GM10847 (cell line): ENCODE results near the gene QPCTL.

Experiments
- POLR2A ChIP-seq: IDR thresholded peaks from 2 replicates; pipeline ENCODE4 v1.6.1; 2011; ENCODE audit not compliant: insufficient read length; ENCODE audit errors: extremely low read depth

The QPCTL gene

DNA sequence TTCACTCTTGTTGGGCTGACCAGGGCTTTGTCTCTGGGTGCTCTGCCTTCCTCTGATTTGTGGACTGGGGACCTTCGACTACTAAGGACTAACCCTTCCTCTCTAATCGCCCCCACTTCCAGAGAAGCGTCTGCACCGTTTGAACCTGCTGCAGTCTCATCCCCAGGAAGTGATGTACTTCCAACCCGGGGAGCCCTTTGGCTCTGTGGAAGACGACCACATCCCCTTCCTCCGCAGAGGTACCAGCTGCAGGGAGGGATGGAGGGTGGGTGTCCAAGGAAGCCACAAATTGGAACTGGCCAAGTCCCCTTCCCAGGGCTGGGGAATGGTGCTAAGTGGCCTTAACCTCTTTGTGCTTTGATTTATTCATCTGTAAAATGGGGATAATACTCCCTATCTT, 9.2 kb downstream of the QPCTL start:
- TF ChIP-seq POLR2A, result no peak

DNA sequence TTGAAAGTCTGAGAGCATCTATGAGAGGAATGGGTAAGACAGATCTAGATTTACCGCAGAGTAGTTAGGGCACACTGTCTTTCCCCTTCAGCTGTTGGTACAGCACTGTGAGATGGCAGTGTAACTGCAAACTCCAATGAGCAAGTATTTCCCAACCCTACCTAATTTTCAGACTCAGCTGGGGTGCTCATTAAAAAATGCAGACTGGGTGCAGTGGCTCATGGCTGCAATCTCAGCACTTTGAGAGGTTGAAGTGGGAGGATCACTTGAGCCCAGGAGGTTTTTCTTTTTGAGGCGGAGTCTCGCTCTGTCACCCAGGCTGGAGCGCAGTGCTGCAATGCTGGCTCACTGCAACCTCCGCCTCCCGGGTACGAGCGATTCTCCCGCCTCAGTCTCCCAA, 12.6 kb downstream of the QPCTL start:
- TF ChIP-seq POLR2A, result no peak

DNA sequence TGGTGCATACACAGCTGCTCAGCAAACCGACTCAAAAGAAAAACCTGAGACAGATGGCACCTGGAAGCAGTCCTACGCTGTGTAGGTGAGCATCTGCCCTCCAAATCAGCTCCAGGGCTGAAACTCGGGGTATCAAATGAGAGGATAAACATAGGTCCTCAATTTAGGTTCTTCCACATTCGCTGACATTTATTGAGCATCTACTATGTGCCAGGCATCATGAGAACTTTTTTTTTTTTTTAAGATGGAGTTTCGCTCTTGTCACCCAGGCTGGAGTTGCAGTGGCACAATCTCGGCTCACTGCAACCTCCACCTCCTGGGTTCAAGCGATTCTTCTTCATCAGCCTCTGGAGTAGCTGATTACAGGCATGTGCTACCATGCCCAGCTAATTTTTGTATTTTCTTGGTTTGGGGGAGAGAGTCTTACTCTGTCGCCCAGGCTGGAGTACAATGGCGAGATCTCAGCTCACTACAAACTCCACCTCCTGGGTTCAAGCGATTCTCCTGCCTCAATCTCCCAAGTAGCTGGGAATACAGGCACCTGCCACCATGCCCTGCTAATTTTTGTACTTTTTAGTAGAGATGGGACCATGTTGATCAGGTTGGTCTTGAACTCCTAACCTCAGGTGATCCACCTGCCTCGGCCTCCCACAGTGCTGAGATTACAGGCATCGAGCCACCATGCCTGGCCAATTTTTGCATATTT, 13.4 kb downstream of the QPCTL start:
- no peak for TF ChIP-seq POLR2A

- TF ChIP-seq POLR2A, result no peak
Observed at GRCh38 chr19:45710356-45711130, 18.1 kb downstream of the QPCTL start.

DNA sequence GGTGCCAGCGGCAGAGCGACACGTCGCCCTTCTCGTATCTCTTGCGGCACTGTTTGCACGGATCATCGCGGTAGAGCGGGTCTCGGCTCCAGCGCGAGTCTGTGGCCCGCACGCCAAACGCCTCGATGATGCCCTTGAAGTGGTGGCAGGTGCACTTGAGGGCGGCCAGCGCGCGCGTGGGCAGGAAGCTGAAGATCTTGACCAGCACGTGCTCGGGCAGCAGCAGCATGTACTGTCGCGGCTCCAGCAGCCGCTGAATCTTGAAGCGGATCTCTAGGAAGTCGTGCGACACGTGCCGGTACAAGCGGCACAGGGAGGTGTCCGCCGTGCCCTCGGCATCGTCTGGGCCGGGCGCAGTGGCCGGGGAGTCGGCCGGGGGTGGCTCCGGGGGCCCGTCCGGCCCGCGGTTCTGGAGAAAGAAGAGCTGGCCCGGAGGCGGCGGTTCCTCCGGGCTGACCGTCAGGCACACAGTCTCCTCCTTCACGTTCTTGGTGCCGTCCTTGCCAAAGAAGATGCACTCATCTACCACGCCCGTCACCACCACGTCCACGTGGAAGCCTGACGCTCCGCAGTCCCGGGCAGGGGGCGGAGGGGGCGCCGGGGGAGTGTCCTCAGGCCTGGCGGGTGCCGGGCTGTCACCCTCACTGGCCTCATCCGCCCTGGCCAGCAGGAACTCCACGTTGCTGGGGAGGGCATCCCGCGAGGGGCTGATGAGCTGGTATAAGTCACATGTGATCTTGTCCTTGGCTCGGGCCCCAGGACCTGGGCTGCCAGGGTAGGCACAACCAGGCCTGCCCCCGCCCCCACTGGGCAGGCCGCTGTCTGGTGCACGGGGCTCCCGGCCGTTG, 19.6 kb downstream of the QPCTL start:
- TF ChIP-seq POLR2A, result no peak

DNA sequence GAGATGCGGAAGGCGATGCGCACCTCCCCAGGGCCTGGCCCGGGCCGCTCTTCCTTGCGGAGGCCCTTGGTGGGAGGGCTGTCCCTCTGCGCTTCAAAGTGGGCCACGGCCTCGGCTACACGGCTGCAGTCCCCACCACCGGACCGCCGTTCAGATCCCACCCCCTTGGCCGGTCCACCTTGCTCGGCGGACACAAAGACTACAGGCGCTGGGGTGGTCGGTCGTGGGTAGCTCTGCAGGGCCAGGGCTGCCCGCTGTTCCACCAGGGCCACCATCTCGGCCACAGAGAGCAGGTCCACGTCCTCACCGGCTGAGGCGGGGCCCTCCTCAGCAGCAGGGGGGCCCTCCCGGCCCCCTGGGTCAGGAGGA, 20.2 kb downstream of the QPCTL start:
- TF ChIP-seq POLR2A, result no peak

DNA sequence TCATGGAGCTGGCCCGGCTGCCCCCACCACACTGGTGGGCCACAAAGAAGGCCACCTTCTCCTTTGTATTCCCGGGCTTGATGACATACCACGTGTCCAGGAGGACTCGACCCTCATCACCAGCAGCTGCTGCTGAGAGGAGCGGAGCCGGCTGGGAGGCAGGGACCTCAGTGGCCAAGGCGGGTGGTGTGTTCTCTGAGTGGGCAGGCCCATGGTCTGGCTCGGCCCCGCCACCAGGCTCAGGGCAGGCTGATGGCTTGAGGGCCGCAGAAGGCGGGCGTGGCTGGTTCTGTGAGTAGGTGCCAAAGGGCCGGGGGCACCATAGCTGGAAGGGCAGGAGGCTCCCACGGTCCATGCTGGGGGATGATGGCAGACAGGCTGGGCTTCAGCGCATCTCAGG, 20.7 kb downstream of the QPCTL start:
- TF ChIP-seq POLR2A, result no peak

DNA sequence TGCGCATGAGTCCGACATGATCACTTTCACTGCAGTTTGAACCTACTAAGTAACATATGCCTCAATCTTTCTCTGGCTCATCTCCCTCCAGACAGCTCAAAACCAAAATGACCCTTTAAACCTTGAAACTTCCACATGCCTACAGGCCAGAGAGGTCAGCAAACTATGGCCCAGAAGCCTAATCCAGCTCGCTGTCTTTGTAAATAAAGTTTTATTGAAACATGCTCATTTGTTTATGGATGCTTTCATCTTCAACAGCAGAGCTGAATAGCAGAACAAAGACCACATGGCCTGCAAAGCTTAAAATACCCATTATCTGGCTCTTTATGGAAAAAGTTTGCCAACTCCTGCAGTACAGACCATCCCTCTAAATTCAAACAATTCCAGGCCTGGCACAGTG, 22.7 kb downstream of the QPCTL start:
- no peak for TF ChIP-seq POLR2A

DNA sequence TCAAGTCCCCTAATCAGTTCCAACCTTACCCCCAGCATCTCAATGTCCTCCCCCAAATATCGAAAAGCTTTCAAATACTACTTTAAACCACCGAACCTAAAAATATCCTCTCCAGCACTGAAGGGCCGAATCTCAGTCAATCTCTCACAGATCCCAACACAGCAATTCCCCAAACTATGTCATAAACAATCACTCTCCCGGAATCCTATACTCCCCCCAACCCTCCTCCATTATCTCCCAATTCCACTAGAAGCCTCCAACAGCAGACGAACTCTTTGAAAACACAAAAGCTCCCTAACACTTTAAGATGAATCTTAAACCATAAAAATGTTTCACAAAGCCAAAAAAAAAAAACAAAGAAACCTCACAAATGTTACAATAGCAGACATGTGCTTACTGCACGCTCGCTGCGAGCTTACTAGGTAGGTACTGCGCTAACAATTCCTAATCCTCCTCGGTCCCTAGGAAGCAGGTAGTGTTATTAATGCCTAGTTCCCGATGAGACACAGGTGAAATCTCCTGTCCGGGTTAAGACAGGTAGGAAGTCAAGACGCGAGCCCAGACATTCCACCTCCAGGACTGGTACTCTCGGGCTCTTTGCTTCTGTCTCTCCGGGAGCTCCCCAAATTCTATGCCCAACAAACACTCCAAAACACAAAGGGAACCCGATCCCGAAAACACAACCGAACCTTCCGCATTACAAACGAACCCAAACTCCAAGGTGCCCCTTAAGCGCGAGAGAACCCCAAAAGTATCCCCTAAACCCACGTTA, 24.1 kb downstream of the QPCTL start:
- no peak for TF ChIP-seq POLR2A

DNA sequence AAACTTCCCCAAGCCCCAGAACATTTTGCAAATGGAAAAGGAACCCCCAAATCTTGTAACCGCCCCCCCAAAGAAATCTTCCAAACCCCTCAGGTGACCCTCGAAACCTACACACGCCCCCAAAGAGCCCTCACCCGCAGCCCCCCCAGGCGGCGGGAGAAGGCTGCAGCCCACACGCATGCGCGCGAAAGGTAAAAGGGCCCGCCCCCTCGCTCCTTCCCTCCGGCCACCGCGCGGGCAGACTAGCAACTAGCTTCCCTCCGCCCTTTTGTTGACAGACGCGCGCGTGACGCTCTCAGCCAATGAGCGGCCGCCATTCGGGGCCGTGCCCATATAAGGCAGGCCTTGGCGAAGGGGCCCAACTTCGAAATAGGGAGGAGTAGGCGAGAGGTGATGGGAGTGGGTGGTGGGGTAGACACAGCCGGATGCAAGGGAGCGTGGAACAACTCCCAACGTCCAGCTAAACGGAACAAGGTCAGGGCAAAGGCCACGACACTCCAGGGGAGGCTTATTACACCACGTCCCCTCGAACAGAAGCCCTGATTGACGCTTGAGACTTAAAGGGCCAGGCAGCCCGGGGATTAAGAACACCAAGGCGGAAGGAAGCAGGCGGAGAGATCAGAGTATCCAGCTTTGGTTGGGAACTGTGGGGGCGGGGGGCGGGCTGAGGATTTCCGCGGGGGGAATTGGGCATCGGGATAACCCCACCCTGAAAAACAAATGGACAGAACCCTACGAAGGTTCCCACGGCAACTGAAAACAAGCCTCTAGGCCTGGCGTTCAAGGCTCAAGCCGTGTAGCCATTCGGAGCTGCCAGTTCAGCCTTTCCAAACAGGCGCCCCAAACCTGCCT, 24.9 kb downstream of the QPCTL start:
- no peak for TF ChIP-seq POLR2A

DNA sequence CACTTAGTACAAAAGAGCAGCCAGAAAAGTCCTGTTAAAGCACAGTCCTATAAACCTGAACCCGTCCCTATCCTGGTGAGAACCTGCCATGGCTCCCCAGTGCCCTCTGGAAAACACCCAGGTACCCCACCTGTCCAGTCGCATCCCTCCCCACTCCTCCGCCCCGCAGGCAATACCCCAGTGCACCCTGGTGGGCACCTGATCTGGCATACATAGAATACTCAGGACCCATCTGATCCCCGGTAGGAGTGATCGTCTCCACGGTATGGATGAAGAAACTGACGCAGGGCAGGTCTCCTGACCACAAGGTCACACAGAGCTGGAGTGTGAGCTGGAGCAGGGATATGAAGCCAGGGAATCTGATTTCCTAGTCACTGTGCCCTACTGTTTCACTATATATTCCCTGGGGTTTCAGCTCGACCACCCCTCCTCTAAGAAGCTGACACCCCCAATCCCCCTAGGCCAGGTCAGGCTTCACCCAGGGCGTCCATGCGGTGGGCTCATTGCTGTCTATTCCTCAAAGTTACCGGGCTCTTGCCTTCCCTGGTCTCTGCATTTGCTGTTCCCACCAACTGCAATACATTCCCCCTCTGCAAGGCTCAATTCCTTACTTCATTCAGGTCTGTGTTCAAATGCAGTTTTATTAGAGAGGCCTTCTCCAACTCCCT, 25.7 kb downstream of the QPCTL start:
- no peak for TF ChIP-seq POLR2A

GRCh38 chr19:45729800-45730290, 37.4 kb downstream of the QPCTL start:
- TF ChIP-seq POLR2A, result no peak

- peak; percentile 75 for TF ChIP-seq POLR2A
Observed at GRCh38 chr19:45730368-45731288, 38.2 kb downstream of the QPCTL start, which contains the start of gene FBXO46. Gene FBXO46 (minus strand): TSS chr19:45730896. CDS start chr19:45713495, 17,401 bp downstream.
